Cardiac muscle cell (in vitro differentiated cells and primary cell): ENCODE data around the gene SLC9A3. TPM values are rescaled to one million over a fixed set of nuclear protein-coding genes. Genes with fewer than 3 reads are reported as not detected.

Source experiments
- DNase-seq, 2 donors: peaks; one replicate each; pipeline versions ENCODE4 v3.0.0 to v3.0.0-alpha.2; 2010 to 2017; ENCODE audit warnings: low read depth in 1 of 2, low spot score in 1 of 2
- H3K27ac ChIP-seq: fragments of 200-600 bp; sonication (generic); 2 replicates; pipeline ENCODE4 v1.5.1; 2016
- H3K27me3 ChIP-seq: fragments of 200-600 bp; sonication (generic); 2 replicates; pipeline ENCODE4 v1.6.0; 2016; ENCODE audit warnings: control low read depth
- H3K36me3 ChIP-seq: fragments of 200-600 bp; sonication (generic); 2 replicates; pipeline ENCODE4 v1.5.1; 2016; ENCODE audit warnings: control low read depth
- H3K4me1 ChIP-seq: fragments of 200-600 bp; sonication (generic); 2 replicates; pipeline ENCODE4 v1.8.1; 2017; ENCODE audit warnings: low read depth, mild to moderate bottlenecking, mixed run types
- H3K4me3 ChIP-seq: fragments of 200-600 bp; sonication (generic); 2 replicates; pipeline ENCODE4 v1.5.1; 2016; ENCODE audit warnings: mild to moderate bottlenecking
- H3K9me3 ChIP-seq: fragments of 200-600 bp; sonication (generic); 2 replicates; pipeline ENCODE4 v1.5.1; 2017; ENCODE audit warnings: low read depth, mild to moderate bottlenecking, control low read depth
- polyA plus RNA-seq: library from polyadenylated mRNA; unstranded; fragments of >200 nt; fragmentation: Nextera tagmentation; extraction: Ambion mirVana; gene quantifications from 2 replicates; pipeline ENCODE4 v1.2.1, GENCODE V29; 2016
- total RNA-seq: library from RNA; depleted of rRNA; stranded (reverse); fragments of >200 nt; gene quantifications from 2 replicates; pipeline ENCODE4 v1.2.3, GENCODE V29; 2016
- TF ChIP-seq, protein P1 (sequence below): IDR thresholded peaks from 2 replicates; pipeline ENCODE4 v1.5.1; 2012; ENCODE audit warnings: low read depth, mild to moderate bottlenecking, low read length

The SLC9A3 gene
- total and polyA plus RNA-seq, 2 experiments from 2014 or later = 4.8 to 15.3 TPM

DNA sequence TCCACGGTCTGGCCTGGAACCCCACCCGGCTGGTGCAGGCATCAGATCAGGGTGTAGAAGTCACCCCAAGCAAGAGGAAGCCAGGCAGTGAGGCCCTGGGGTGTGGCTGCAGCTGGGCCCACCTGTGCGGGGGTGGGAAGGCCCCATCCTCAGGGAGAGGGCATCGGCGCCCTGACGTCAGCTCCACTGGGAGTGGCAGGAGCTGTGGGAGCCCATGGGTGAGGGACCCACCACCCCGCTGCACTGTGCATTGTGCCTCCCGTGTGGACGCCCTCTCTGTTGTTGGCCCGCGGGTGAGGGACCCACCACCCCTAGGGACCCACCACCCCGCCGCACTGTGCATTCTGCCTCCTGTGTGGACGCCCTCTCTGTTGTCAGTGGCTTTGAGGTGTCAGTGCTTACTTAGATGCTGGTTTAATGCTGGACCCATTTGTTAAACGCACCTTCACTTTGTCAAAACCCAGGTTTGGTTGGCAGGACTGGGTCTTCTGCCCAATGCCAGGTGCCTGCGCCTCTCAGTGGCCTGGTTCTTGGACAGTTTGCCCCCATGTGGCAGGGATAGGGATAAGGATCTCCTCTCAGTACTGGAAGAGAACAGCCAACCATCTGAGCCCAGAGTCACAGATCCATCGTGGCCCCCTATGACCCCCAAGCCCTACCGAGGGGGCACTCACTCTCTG, 88.1 kb downstream of the SLC9A3 start:
- H3K4me1 ChIP-seq = peaks cover 15% of the 10 kb centered on the region
- no peak overlapping the region for H3K4me3 ChIP-seq
- no peaks in the 10 kb centered on the region for H3K27me3 ChIP-seq
- H3K27ac ChIP-seq = no peak overlapping the region
- no peaks in the 10 kb centered on the region for H3K36me3 ChIP-seq
- no peaks in the 10 kb centered on the region for H3K9me3 ChIP-seq
- TF ChIP-seq, protein P1, sequence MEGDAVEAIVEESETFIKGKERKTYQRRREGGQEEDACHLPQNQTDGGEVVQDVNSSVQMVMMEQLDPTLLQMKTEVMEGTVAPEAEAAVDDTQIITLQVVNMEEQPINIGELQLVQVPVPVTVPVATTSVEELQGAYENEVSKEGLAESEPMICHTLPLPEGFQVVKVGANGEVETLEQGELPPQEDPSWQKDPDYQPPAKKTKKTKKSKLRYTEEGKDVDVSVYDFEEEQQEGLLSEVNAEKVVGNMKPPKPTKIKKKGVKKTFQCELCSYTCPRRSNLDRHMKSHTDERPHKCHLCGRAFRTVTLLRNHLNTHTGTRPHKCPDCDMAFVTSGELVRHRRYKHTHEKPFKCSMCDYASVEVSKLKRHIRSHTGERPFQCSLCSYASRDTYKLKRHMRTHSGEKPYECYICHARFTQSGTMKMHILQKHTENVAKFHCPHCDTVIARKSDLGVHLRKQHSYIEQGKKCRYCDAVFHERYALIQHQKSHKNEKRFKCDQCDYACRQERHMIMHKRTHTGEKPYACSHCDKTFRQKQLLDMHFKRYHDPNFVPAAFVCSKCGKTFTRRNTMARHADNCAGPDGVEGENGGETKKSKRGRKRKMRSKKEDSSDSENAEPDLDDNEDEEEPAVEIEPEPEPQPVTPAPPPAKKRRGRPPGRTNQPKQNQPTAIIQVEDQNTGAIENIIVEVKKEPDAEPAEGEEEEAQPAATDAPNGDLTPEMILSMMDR = peak; percentile 33
- peak; percentile 21 to 25 for DNase-seq

DNA sequence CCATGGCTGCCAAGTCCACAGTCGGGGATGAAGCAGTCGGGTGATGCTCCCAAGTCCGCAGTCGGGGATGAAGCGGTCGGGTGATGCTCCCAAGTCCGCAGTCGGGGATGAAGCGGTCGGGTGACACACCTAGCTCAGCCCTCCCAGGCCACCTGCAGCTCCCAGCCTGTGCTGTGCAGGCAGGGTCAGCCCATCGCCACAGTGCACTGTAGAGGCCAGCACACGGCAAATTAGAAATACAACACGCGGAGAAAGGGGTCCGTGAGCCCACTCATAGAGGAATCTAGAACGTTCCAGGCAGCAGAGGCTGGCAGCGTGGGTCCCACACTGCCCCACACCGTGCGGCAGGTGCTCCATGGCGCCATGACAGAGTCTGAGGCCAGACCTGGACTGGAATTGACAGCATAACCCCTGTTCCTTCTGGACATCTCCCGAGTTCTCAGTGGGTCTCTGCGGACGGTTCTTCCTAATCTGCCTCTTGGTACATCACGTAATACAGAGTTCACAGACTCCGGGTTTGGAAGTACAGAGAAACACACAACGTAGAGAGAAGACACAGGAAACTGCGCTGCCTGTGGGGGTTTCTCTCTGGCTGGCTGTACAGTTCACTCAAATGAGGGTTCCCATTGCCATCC, 89.0 kb downstream of the SLC9A3 start:
- H3K36me3 ChIP-seq = no peaks in the 10 kb centered on the region
- H3K27ac ChIP-seq = no peak overlapping the region
- no peak for DNase-seq
- no peaks in the 10 kb centered on the region for H3K27me3 ChIP-seq
- no peaks in the 10 kb centered on the region for H3K9me3 ChIP-seq
- H3K4me1 ChIP-seq = peaks cover 20% of the 10 kb centered on the region
- TF ChIP-seq, protein P1 = no peak
- no peak overlapping the region for H3K4me3 ChIP-seq

DNA sequence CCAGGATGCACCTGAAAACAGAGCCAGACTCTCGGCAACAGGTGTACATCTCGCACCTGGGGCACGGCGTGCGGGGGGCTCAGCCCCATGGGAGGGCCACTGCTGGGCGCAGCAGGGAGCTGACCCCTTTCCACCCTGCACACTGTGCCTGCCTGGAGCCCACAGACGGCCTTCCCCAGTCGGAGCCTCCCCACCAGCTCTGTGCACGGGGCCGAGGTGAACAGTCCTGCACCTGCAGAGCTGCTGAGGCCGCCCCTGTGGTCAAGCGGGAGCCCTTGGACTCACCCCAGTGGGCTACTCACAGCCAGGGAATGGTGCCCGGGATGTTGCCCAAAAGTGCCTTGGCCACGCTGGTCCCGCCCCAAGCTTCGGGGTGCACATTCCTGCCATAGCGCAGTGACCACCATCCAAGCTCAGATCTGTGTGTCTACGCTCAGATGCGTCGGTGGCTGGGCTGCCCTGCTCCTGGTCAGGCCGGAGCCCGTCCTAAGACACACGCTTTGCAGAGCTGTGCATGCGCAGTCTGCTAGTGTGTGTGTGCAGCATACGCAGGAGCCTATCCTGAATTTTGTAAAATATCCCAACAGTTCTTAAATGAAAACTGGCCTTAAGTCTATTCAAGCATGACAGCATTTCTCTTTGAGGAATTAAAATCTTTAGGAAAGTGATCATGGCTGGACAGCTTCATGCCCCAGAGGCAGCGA, 89.7 kb downstream of the SLC9A3 start:
- Histone ChIP-seq H3K36me3 (no peaks in the 10 kb centered on the region), H3K4me3 (no peak overlapping the region), H3K4me1 (peaks cover 20% of the 10 kb centered on the region), H3K27ac (no peak overlapping the region), H3K27me3 (no peaks in the 10 kb centered on the region), H3K9me3 (no peaks in the 10 kb centered on the region)
- no peak for DNase-seq
- TF ChIP-seq, protein P1 = no peak

DNA sequence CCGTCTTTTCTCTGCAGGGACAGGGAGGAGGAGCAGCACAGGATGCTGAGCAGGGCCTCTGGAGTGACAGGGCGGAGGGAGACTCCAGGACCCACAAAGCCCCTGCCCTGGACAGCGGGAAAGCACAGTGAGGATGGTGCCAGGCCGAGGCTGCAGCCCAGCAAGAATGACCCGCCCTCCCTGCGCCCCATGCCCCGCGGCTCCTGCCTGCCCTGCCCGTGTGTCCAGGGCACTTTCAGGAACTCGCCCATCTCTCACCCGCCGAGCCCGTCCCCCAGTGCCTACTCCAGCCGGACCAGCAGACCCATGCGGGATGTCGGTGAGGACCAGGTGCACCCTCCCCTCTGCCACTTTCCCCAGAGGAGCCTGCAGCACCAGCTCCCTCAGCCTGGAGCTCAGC, 90.4 kb downstream of the SLC9A3 start:
- Histone ChIP-seq H3K4me3 (no peak overlapping the region), H3K4me1 (peaks cover 20% of the 10 kb centered on the region), H3K27me3 (no peaks in the 10 kb centered on the region), H3K9me3 (no peaks in the 10 kb centered on the region), H3K36me3 (no peaks in the 10 kb centered on the region), H3K27ac (no peak overlapping the region)
- no peak for DNase-seq
- TF ChIP-seq, protein P1 = no peak

DNA sequence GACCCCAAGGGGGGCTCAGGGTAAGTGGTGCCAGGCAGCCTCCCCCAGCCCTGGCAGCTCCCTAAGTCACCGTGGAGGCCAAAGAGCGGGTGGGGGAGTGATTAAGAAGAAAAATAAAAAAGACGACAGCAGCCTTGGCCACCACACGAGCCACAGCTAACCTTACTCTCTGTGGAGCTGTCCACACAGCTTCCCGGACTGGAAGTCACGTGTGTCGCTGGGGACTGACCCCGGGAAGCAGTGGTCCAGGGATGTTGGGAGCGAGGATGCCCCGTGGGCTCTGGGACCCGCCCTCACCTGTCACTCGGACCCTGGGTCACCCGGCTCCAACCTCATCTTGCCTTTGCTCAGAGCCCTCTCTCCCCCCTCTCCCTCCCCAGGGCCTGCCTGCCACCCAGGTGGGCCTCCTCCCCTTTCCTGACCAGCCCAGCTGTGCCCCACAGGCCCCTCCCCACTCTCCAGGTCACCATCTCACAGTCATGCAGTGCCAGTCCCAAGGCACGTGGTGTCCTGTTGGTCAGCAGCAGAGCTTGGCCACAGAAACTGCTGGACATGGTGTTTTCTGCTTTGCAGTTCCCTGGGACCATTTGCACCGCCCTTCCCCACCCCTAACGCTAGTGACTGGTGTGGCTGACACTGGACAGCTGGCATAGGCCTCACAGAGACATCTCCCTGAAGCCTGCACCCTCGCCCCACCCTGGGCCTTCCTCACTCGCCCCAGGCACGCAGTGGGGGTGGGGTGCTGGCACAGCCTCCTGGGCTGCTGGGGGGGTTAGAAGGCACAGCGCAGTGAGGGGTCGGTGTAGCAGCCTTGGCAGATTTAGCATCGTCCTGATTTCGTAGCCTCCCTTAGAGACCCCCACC, 91.1 kb downstream of the SLC9A3 start:
- no peaks in the 10 kb centered on the region for H3K27me3 ChIP-seq
- TF ChIP-seq, protein P1 = no peak
- no peak overlapping the region for H3K27ac ChIP-seq
- no peaks in the 10 kb centered on the region for H3K36me3 ChIP-seq
- H3K4me1 ChIP-seq = peaks cover 20% of the 10 kb centered on the region
- H3K9me3 ChIP-seq = no peaks in the 10 kb centered on the region
- DNase-seq = peak in 1 of 2 donors; percentile 15
- no peak overlapping the region for H3K4me3 ChIP-seq
